Measurements from ENCODE around the gene ROBO1.

DNA sequence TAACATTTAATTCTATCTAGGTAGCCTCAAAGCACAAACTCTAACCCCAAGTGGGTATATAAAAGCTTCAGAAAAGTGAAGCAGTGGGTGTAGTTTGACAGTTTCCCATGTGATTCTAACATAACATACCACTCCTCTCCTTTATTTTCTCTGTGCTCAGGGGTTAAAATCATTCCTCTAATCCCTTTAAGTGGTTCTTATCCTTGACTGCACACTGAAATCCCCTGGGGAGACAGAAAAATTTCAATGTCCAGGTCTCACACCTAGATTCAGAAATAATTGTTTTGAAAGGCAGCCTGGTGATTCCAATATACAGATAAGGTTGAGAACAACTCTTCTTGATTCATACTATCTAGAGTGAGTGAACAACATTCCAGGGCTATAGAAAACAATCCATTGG lies 986.4 kb downstream of the ROBO1 start:
- TF ChIP-seq POLR2AphosphoS5 (IDR thresholded peaks at IDR 0.05; ENCODE audit: borderline replicate concordance, low read depth, low read length) (no peak), EZH2 (IDR thresholded peaks at IDR 0.05) (no peak)

Measured in SK-N-MC (cell line).